CD4-positive, CD25-positive, alpha-beta regulatory T cell (primary cell): Measurements from ENCODE around the gene DNAJB8. TPM values are rescaled to one million over a fixed set of nuclear protein-coding genes. Genes with fewer than 3 reads are reported as not detected.

Source experiments
- ATAC-seq, 2 donors: fragments of 150-1000 bp; cut with Tn5 transposase; one replicate each; pipeline ENCODE4 v1.10.0; 2021; ENCODE audit warnings: low read depth in 2 of 2, moderate number of reproducible peaks in 2 of 2, moderate library complexity in 1 of 2
- DNase-seq, 3 donors: peaks; one replicate each; pipeline versions ENCODE4 v3.0.0 to v3.0.0-alpha.2; 2012 to 2022; ENCODE audit warnings: mixed read lengths in 1 of 3
- H3K27ac ChIP-seq: one replicate; pipeline ENCODE4 v1.7.0; 2013; ENCODE audit warnings: mild to moderate bottlenecking, low read length; ENCODE audit not compliant: insufficient read depth, poor library complexity, severe bottlenecking
- H3K27me3 ChIP-seq: one replicate; pipeline ENCODE4 v1.7.0; 2013; ENCODE audit warnings: low read length; ENCODE audit not compliant: control insufficient read depth, insufficient read depth
- H3K36me3 ChIP-seq: one replicate; pipeline ENCODE4 v1.7.0; 2013; ENCODE audit warnings: mild to moderate bottlenecking, low read length, moderate library complexity; ENCODE audit not compliant: control insufficient read depth, insufficient read depth
- H3K4me1 ChIP-seq: 2 replicates; pipeline ENCODE4 v1.7.0; 2013; ENCODE audit warnings: mild to moderate bottlenecking, low read length; ENCODE audit not compliant: insufficient read depth, control insufficient read depth, poor library complexity, severe bottlenecking
- H3K4me3 ChIP-seq: one replicate; pipeline ENCODE4 v1.7.0; 2013; ENCODE audit warnings: low read depth, mild to moderate bottlenecking, low read length, moderate library complexity
- H3K9me3 ChIP-seq, 2 experiments: 1 replicate in 1 of 2; 2 replicates in 1 of 2; pipeline ENCODE4 v1.7.0; 2013; ENCODE audit warnings: low read length in 2 of 2, mild to moderate bottlenecking in 1 of 2, moderate library complexity in 1 of 2; ENCODE audit not compliant: control insufficient read depth in 2 of 2
- H3K27ac Mint-ChIP-seq, 3 donors: one replicate each; pipeline ENCODE4 v1.8.0; 2020 to 2022; ENCODE audit warnings: mild to moderate bottlenecking in 3 of 3, mixed read lengths in 3 of 3, moderate library complexity in 2 of 3
- H3K27me3 Mint-ChIP-seq: one replicate; pipeline ENCODE4 v1.8.0; 2022; ENCODE audit warnings: mild to moderate bottlenecking, mixed read lengths
- H3K36me3 Mint-ChIP-seq: one replicate; pipeline ENCODE4 v1.8.0; 2020; ENCODE audit warnings: mixed read lengths
- H3K4me1 Mint-ChIP-seq, 4 donors: one replicate each; pipeline ENCODE4 v1.8.0; 2020 to 2022; ENCODE audit warnings: mixed read lengths in 4 of 4, mild to moderate bottlenecking in 1 of 4
- H3K4me3 Mint-ChIP-seq, 4 donors: one replicate each; pipeline ENCODE4 v1.8.0; 2020 to 2022; ENCODE audit warnings: mild to moderate bottlenecking in 4 of 4, mixed read lengths in 4 of 4, moderate library complexity in 3 of 4
- H3K9me3 Mint-ChIP-seq, 7 donors: one replicate each; pipeline ENCODE4 v1.8.0; 2020 to 2022; ENCODE audit warnings: mixed read lengths in 7 of 7, mild to moderate bottlenecking in 3 of 7, moderate library complexity in 2 of 7
- polyA plus RNA-seq, 4 donors: library from polyadenylated mRNA; unstranded; fragments of 300-500 nt; fragmentation: Illumina TruSeq; gene quantifications; one replicate each; pipeline ENCODE4 v1.2.3, GENCODE V29; 2021
- total RNA-seq: library from RNA; stranded (reverse); gene quantifications from one replicate; pipeline ENCODE4 v1.2.3, GENCODE V29; 2022

DNAJB8 gene
- total and polyA plus RNA-seq, 5 donors from 2014 or later, result not detected

GRCh38 chr3:128435058-128435457 lies 31.6 kb downstream of the DNAJB8 start:
- Histone ChIP-seq H3K4me3 (no peak overlapping the region), H3K4me1 (no peaks in the 10 kb centered on the region), H3K27me3 (peaks cover 8% of the 10 kb centered on the region), H3K36me3 (no peaks in the 10 kb centered on the region), H3K9me3 (no peaks in the 10 kb centered on the region), H3K27ac (no peak overlapping the region)
- Mint-ChIP-seq H3K27ac (no peak overlapping the region), H3K4me1 (peaks cover 0 to 13% (median 2%) of the 10 kb centered on the region in 4 donors), H3K36me3 (peaks cover 3% of the 10 kb centered on the region), H3K9me3 (peaks cover 0 to 3% (median 0%) of the 10 kb centered on the region in 7 donors), H3K4me3 (no peak overlapping the region), H3K27me3 (peaks cover 57% of the 10 kb centered on the region)
- DNase-seq (no peak), ATAC-seq (no peak)

DNA sequence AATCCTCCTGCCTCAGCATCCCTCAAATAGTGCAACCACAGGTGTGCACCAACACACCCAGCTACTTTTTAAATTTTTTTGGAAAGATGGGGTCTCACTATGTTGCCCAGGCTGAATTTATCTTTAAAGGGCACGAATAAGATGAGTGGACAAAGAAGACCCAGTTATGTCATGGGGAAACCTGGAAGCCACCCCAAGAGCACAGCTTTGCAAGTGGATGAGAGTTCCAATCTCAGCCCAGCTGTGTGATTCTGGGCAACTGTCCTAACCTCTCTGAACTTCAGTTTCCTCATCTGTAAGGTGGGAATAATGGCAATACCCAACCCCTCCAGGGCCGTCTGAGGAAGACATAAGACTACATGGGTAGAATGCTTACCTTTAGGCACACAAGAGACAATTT lies 32.2 kb downstream of the DNAJB8 start:
- Histone ChIP-seq H3K36me3 (no peaks in the 10 kb centered on the region), H3K27me3 (peaks cover 8% of the 10 kb centered on the region), H3K4me3 (no peak overlapping the region), H3K27ac (no peak overlapping the region), H3K4me1 (no peaks in the 10 kb centered on the region), H3K9me3 (no peaks in the 10 kb centered on the region)
- Mint-ChIP-seq H3K27ac (no peak overlapping the region), H3K27me3 (peaks cover 56% of the 10 kb centered on the region), H3K4me3 (no peak overlapping the region), H3K4me1 (peaks cover 0 to 13% (median 2%) of the 10 kb centered on the region in 4 donors), H3K36me3 (peaks cover 3% of the 10 kb centered on the region), H3K9me3 (peaks cover 0 to 3% (median 0%) of the 10 kb centered on the region in 7 donors)
- ATAC-seq, result no peak
- no peak for DNase-seq

GRCh38 chr3:128433837-128434165 lies 32.9 kb downstream of the DNAJB8 start:
- peaks cover 49% of the 10 kb centered on the region for H3K27me3 Mint-ChIP-seq
- H3K4me1 Mint-ChIP-seq, result peaks cover 0 to 13% (median 2%) of the 10 kb centered on the region in 4 donors
- no peak overlapping the region for H3K4me3 Mint-ChIP-seq

DNA sequence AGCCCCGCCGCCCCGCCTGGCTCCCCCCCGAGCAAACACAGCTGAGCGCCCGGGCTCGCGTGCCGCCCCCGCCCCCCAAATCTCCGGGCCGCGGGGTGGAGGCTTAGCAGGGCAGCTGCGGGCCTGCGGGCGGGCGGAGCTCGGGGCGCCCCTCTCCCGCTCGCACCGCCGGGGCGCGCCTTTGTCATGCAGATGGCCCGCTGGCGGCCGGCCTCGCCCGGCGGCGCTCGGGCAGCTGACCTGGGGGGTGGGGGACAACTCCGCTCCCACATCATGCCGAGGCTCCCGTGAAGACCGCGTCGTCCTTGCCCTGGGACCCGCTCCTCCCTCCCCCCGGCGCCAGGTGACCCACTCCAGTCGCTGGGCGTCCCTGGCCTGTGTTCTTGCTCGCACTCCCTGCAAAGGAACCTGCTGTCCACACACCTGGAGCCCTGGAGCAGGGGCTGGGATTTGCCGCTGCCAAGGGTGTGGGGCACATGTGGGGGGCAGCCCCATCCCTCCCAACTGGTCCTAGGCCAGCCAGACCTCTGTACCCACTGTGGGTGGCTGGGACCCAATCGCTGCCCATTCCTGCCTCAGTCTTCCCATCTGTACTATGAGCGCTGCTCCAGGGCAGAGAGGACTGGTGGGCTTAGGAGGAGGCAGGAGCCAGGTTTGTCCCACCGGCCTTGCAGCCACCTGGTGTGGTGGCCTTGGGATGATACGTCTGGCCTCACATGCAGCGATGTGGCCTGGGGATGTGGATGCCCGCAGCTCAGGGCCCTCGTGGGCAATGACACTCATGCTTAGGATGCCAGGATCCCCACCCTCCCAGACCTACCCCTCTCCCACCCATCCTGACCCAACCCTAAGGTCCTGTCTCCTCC lies 33.5 kb downstream of the DNAJB8 start:
- Mint-ChIP-seq H3K36me3 (peaks cover 3% of the 10 kb centered on the region), H3K27me3 (peaks cover 51% of the 10 kb centered on the region), H3K4me3 (peak overlapping the region in 1 of 4 donors; percentile 26), H3K27ac (no peak overlapping the region), H3K9me3 (peaks cover 0 to 3% (median 0%) of the 10 kb centered on the region in 7 donors), H3K4me1 (peaks cover 0 to 13% (median 2%) of the 10 kb centered on the region in 4 donors)
- Histone ChIP-seq H3K36me3 (no peaks in the 10 kb centered on the region), H3K27me3 (peaks cover 8% of the 10 kb centered on the region), H3K4me3 (no peak overlapping the region), H3K27ac (no peak overlapping the region), H3K9me3 (no peaks in the 10 kb centered on the region), H3K4me1 (no peaks in the 10 kb centered on the region)
- no peak for ATAC-seq
- DNase-seq, result no peak

More at GRCh38 chr3:128433837-128434165, 32.9 kb downstream of the DNAJB8 start:
- DNase-seq (no peak), ATAC-seq (no peak)
- Histone ChIP-seq H3K36me3 (no peaks in the 10 kb centered on the region), H3K27ac (no peak overlapping the region), H3K4me1 (no peaks in the 10 kb centered on the region), H3K4me3 (no peak overlapping the region), H3K9me3 (no peaks in the 10 kb centered on the region), H3K27me3 (peaks cover 8% of the 10 kb centered on the region)
- H3K9me3 Mint-ChIP-seq, result peaks cover 0 to 3% (median 0%) of the 10 kb centered on the region in 7 donors
- H3K27ac Mint-ChIP-seq, result no peak overlapping the region
- H3K36me3 Mint-ChIP-seq, result peaks cover 3% of the 10 kb centered on the region

GRCh38 chr3:128432301-128432970 lies 34.3 kb downstream of the DNAJB8 start:
- ATAC-seq (no peak), DNase-seq (no peak)
- no peaks in the 10 kb centered on the region for H3K36me3 ChIP-seq
- H3K4me1 ChIP-seq, result no peaks in the 10 kb centered on the region
- Mint-ChIP-seq H3K4me1 (peaks cover 0 to 13% (median 2%) of the 10 kb centered on the region in 4 donors), H3K9me3 (peaks cover 0 to 3% (median 0%) of the 10 kb centered on the region in 7 donors), H3K4me3 (peak overlapping the region in 2 of 4 donors; percentile 33 to 39), H3K27ac (no peak overlapping the region), H3K27me3 (peaks cover 59% of the 10 kb centered on the region), H3K36me3 (peaks cover 3% of the 10 kb centered on the region)
- H3K27me3 ChIP-seq, result peaks cover 8% of the 10 kb centered on the region
- no peak overlapping the region for H3K4me3 ChIP-seq
- H3K27ac ChIP-seq, result no peak overlapping the region
- H3K9me3 ChIP-seq, result no peaks in the 10 kb centered on the region

GRCh38 chr3:128431803-128432300 lies 34.8 kb downstream of the DNAJB8 start:
- peaks cover 8% of the 10 kb centered on the region for H3K27me3 ChIP-seq
- H3K9me3 Mint-ChIP-seq, result peaks cover 0 to 3% (median 0%) of the 10 kb centered on the region in 7 donors
- ATAC-seq, result no peak
- H3K27ac Mint-ChIP-seq, result no peak overlapping the region
- peaks cover 58% of the 10 kb centered on the region for H3K27me3 Mint-ChIP-seq
- H3K4me3 Mint-ChIP-seq, result peak overlapping the region in 3 of 4 donors; percentile 6 to 60 (median 39)
- no peak overlapping the region for H3K27ac ChIP-seq
- no peak for DNase-seq
- no peaks in the 10 kb centered on the region for H3K9me3 ChIP-seq
- no peak overlapping the region for H3K4me3 ChIP-seq
- H3K4me1 Mint-ChIP-seq, result peaks cover 0 to 13% (median 2%) of the 10 kb centered on the region in 4 donors
- no peaks in the 10 kb centered on the region for H3K36me3 ChIP-seq
- no peaks in the 10 kb centered on the region for H3K4me1 ChIP-seq
- H3K36me3 Mint-ChIP-seq, result peaks cover 3% of the 10 kb centered on the region

- Mint-ChIP-seq H3K9me3 (peaks cover 0 to 3% (median 0%) of the 10 kb centered on the region in 7 donors), H3K27ac (no peak overlapping the region), H3K4me3 (no peak overlapping the region), H3K27me3 (peaks cover 50% of the 10 kb centered on the region), H3K36me3 (peaks cover 3% of the 10 kb centered on the region), H3K4me1 (peaks cover 0 to 13% (median 2%) of the 10 kb centered on the region in 4 donors)
- ATAC-seq, result no peak
- peaks cover 8% of the 10 kb centered on the region for H3K27me3 ChIP-seq
- no peak overlapping the region for H3K4me3 ChIP-seq
- H3K9me3 ChIP-seq, result no peaks in the 10 kb centered on the region
- H3K36me3 ChIP-seq, result no peaks in the 10 kb centered on the region
- DNase-seq, result no peak
- H3K4me1 ChIP-seq, result peaks cover 8% of the 10 kb centered on the region
- no peak overlapping the region for H3K27ac ChIP-seq
These were observed 36.0 kb downstream of the DNAJB8 start for GRCh38 chr3:128430731-128431130.
